HFFc6 (cell line): ENCODE data around the gene MUTYH. TPM values are rescaled to one million over a fixed set of nuclear protein-coding genes. Genes with fewer than 3 reads are reported as not detected.

Experiments
- DNase-seq: peaks from one replicate; pipeline ENCODE4 v3.0.0-alpha.2; 2018
- H3K27ac Mint-ChIP-seq: 2 replicates; pipeline ENCODE4 v1.8.0; 2020; ENCODE audit warnings: mild to moderate bottlenecking, mixed read lengths
- H3K27me3 Mint-ChIP-seq: 2 replicates; pipeline ENCODE4 v1.8.0; 2021; ENCODE audit warnings: mild to moderate bottlenecking, moderate library complexity, mixed read lengths; ENCODE audit not compliant: insufficient read depth
- H3K36me3 Mint-ChIP-seq: 2 replicates; pipeline ENCODE4 v1.8.0; 2021; ENCODE audit warnings: low read depth, mixed read lengths
- H3K4me1 Mint-ChIP-seq: 2 replicates; pipeline ENCODE4 v1.8.0; 2020; ENCODE audit warnings: low read depth, mixed read lengths
- H3K4me3 Mint-ChIP-seq: 2 replicates; pipeline ENCODE4 v1.8.0; 2020; ENCODE audit warnings: mild to moderate bottlenecking, moderate library complexity, mixed read lengths
- H3K9me3 Mint-ChIP-seq: 2 replicates; pipeline ENCODE4 v1.8.0; 2020; ENCODE audit warnings: mild to moderate bottlenecking, mixed read lengths
- CTCF ChIP-seq: fragments of 200-600 bp; sonication (generic); IDR thresholded peaks from 2 replicates; pipeline ENCODE4 v1.5.0; 2021; ENCODE audit warnings: antibody characterized with exemption, mild to moderate bottlenecking
- total RNA-seq, 6 experiments: library from RNA; stranded (reverse); fragmentation: NEBNext Ultra II Directional; extraction: Animal tissue kit (Norgen Biotek cat#: 25700); gene quantifications; 2 replicates in 1 of 6; 3 replicates in 5 of 6; pipeline ENCODE4 v1.2.3, GENCODE V29; 2021

Gene MUTYH
- total RNA-seq, 6 experiments from 2014 or later: 8.7 to 12.9 (median 10.5) TPM

GRCh38 chr1:45334308-45335245 lies 5.7 kb downstream of the MUTYH start:
- no peak overlapping the region for H3K4me3 Mint-ChIP-seq
- no peaks in the 10 kb centered on the region for H3K9me3 Mint-ChIP-seq
- no peak overlapping the region for H3K27ac Mint-ChIP-seq
- H3K27me3 Mint-ChIP-seq: no peaks in the 10 kb centered on the region
- 0 out of 2 replicates have a peak, but pooled peaks have one; percentile 11 for TF ChIP-seq CTCF
- no peak for DNase-seq
- H3K36me3 Mint-ChIP-seq: peaks cover 10% of the 10 kb centered on the region; the same call in 1 of the 2 replicates
- H3K4me1 Mint-ChIP-seq: peaks cover 36% of the 10 kb centered on the region

- no peaks in the 10 kb centered on the region for H3K9me3 Mint-ChIP-seq
- H3K27me3 Mint-ChIP-seq: no peaks in the 10 kb centered on the region
- no peak overlapping the region for H3K4me3 Mint-ChIP-seq
- DNase-seq: no peak
- peaks cover 19% of the 10 kb centered on the region for H3K4me1 Mint-ChIP-seq
- no peaks in the 10 kb centered on the region for H3K36me3 Mint-ChIP-seq
- H3K27ac Mint-ChIP-seq: no peak overlapping the region
- TF ChIP-seq CTCF: no peak
These were observed 7.9 kb downstream of the MUTYH start for GRCh38 chr1:45332346-45332720.

- TF ChIP-seq CTCF: no peak
- Mint-ChIP-seq H3K4me1 (peaks cover 19% of the 10 kb centered on the region), H3K27me3 (no peaks in the 10 kb centered on the region), H3K4me3 (no peak overlapping the region), H3K27ac (no peak overlapping the region), H3K36me3 (no peaks in the 10 kb centered on the region), H3K9me3 (no peaks in the 10 kb centered on the region)
- DNase-seq: no peak
These were observed 8.5 kb downstream of the MUTYH start for GRCh38 chr1:45331436-45332345.

- H3K4me3 Mint-ChIP-seq: no peak overlapping the region
- DNase-seq: no peak
- H3K4me1 Mint-ChIP-seq: peaks cover 13% of the 10 kb centered on the region
- H3K36me3 Mint-ChIP-seq: no peaks in the 10 kb centered on the region
- H3K9me3 Mint-ChIP-seq: no peaks in the 10 kb centered on the region
- no peak for TF ChIP-seq CTCF
- H3K27ac Mint-ChIP-seq: no peak overlapping the region
- 0 out of 2 replicates have a peak, but pooled peaks cover 2% of the 10 kb centered on the region for H3K27me3 Mint-ChIP-seq
These were observed 10.8 kb downstream of the MUTYH start for GRCh38 chr1:45329445-45329844.

GRCh38 chr1:45328680-45329079 lies 11.6 kb downstream of the MUTYH start:
- H3K27ac Mint-ChIP-seq: no peak overlapping the region

More at GRCh38 chr1:45328680-45329079, 11.6 kb downstream of the MUTYH start:
- H3K9me3 Mint-ChIP-seq: no peaks in the 10 kb centered on the region
- no peaks in the 10 kb centered on the region for H3K36me3 Mint-ChIP-seq
- no peak for DNase-seq
- no peak for TF ChIP-seq CTCF
- H3K27me3 Mint-ChIP-seq: 0 out of 2 replicates have a peak, but pooled peaks cover 2% of the 10 kb centered on the region
- H3K4me3 Mint-ChIP-seq: no peak overlapping the region
- H3K4me1 Mint-ChIP-seq: peaks cover 13% of the 10 kb centered on the region
